Measurements from ENCODE around the gene ECM1.

ECM1 gene

DNA sequence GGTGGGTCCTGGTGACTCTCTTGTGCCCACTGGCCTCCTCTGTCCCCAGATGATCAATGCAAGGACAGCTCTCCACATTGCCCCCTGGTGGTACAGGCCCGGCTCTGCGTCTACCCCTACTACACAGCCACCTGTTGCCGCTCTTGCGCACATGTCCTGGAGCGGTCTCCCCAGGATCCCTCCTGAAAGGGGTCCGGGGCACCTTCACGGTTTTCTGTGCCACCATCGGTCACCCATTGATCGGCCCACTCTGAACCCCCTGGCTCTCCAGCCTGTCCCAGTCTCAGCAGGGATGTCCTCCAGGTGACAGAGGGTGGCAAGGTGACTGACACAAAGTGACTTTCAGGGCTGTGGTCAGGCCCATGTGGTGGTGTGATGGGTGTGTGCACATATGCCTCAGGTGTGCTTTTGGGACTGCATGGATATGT, 52.1 kb downstream of the ECM1 start:
- peak; percentile 89 for DNase-seq

DNA sequence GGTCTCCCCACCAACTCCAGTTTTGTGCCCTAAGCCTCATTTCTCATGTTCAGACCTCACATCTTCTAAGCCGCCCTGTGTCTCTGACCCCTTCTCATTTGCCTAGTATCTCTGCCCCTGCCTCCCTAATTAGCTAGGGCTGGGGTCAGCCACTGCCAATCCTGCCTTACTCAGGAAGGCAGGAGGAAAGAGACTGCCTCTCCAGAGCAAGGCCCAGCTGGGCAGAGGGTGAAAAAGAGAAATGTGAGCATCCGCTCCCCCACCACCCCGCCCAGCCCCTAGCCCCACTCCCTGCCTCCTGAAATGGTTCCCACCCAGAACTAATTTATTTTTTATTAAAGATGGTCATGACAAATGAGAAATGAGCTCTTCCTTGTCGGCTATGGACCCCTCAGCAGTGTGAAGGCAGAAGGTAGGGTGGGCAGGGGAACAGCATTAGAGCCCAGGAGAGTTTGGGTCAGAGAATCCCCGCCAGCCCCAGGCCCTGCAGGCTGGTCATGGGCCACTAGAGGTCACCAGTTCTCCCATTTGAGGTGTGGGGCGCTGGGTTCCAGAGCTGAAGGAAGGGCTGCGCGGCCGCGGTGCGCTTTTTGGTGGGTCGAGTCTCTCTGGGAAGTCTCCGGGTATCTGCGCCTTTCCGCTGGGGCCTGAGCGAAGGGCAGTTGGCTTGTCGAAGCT, 52.8 kb downstream of the ECM1 start:
- peak; percentile 95 for DNase-seq

DNA sequence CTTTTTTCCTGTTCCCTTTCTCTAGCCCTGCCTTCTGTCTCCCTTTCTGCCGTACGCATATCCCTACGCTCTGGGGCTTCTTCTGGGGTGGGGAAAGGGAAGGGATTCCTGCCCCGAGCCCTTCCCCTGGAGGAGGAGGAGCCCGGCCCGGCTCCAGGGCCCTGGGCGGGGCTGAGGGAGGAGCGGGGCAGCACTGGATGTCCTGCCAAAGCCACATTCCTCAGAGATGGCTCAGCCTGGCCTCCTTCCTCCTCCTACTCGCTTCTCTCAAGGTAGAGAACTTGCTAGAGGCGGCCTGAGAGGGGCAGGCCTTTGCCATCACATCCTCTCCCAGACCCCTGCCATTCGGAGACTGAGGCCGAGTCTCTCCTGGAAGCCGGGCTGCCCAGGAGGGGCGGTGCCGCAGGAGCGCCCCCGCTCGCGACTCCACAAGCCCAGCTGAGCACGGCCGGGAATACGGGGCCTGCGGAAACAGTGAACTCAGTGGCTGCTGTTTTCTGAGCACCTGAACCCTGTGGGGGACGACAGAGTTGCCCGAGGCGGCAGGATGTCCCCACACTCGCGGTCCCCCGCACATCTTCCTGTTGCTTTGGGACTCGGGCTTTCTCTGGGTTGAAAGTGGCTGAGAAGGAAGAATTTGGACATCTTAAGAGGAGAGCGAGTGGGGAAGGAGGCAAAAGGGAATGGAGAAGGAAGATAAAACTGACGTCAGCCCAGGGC, 53.5 kb downstream of the ECM1 start:
- DNase-seq = peak; percentile 84

DNA sequence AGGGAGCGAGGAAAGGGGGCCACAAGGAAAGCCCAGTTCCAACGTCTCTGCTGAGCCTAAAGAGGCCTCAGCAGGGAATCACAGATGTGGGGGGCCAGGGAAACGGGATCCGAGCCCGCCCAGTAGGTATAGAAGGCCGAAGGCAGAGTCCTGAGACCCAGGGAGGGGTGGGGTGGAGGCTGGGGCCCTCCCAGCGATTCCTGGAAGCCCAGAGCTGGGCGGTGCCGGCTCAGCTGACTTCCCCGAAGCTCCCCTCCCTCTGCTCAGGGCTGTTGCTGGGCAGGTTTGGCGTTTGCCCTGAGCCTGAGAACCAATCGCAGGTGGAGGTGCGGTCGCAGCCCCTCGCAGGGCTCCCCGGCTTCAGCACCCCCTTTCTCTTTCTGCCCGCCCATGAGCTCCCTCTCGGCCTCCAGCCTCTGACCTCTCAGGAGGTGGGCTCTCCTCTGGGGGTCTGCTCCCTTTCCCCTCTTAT, 54.1 kb downstream of the ECM1 start:
- DNase-seq = peak; percentile 96

DNA sequence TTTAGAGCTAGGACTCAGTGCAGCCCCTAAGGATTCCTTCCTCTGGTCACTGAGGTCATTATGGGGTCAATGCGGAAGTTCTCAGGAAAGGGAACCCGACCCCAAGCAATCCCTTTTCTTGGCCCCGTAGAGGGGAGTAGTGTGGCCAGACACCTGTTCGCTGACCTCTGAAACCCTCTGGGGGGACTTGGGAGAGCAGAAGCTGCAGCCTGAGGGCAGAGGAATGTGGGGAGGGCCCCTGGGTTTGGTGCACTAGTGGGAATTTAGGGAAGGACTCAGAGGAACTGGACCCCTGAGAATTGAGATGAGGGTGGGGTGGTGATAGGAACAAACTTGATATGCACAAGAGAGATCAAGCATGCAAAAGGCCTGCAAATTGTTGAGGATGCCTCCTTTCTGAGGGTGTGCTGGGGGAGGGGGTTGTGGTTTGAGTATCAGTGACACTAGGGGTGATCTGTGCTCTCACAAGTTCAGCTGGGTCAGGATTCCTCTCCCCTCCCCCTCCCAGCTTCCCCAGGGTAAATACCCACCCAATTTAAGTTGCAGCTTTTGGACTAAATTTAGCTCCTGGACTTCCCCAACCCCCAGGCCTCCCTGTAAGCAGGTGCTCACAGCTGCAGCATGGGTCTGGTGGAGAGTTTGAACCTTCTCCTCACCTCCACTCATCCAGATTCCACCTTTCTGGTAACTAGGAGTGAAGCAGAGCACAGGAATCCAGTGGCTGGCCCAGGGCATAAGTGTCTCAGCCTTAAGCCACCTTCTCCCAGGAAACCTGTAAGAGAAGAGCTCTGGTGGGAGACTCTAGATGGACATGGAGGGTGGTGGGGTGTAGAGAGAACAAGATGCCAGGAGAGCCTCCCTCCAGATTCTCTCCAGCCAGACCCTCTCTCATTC, 54.8 kb downstream of the ECM1 start:
- peak; percentile 72 for DNase-seq

All from hematopoietic multipotent progenitor cell treated with erythropoietin and hydrocortisone succinate and interleukin-3 and kit ligand, for 6 days (in vitro differentiated cells).